ENCODE results near the gene IRF1. TPM values are rescaled to one million over a fixed set of nuclear protein-coding genes. Genes with fewer than 3 reads are reported as not detected.

Gene IRF1
- total and polyA plus RNA-seq, 7 experiments from 2014 or later: 118 to 632 (median 174) TPM

- H3K4me3 ChIP-seq (ENCODE audit: low read length): no peak overlapping the region
- H3K27me3 Mint-ChIP-seq: no peaks in the 10 kb centered on the region
- H3K9me3 Mint-ChIP-seq: peaks cover 0 to 10% (median 0%) of the 10 kb centered on the region in 11 donors
- H3K4me1 ChIP-seq (ENCODE audit: control insufficient read depth in 2 of 2, insufficient read depth in 2 of 2, low read length in 2 of 2): peaks cover 49 to 87% of the 10 kb centered on the region in 2 donors
- DNase-seq (peak in 2 of 9 donors; percentile 3 to 23), ATAC-seq (no peak)
- no peaks in the 10 kb centered on the region for H3K27me3 ChIP-seq (ENCODE audit: control insufficient read depth in 2 of 2, insufficient read depth in 2 of 2, low read length in 2 of 2)
- H3K9me3 ChIP-seq (ENCODE audit: control insufficient read depth in 2 of 3, low read length in 3 of 3): no peaks in the 10 kb centered on the region
- peak overlapping the region in 4 of 10 donors; percentile 23 to 69 (median 58) for H3K4me3 Mint-ChIP-seq
- ChIA-PET POLR2A (interaction anchor here (1.2 to 13.1 kb wide), 15 partner anchors 8 to 61 kb away, joined by 3 to 222 read pairs (median 13); partner anchors contain the start of gene IRF1), CTCF (interaction anchor here (1.0 to 4.9 kb wide), 10 partner anchors 15 to 84 kb away, joined by 3 to 23 read pairs (median 5); partner anchors contain the start of gene IRF1)
- H3K27ac Mint-ChIP-seq: peak overlapping the region in 7 of 9 donors; percentile 46 to 97 (median 81)
- H3K27ac ChIP-seq (ENCODE audit: low read depth, low read length): peak overlapping the region; percentile 62
- peaks cover 46 to 89% (median 87%) of the 10 kb centered on the region in 7 donors for H3K4me1 Mint-ChIP-seq
- no peaks in the 10 kb centered on the region for H3K36me3 ChIP-seq (ENCODE audit: control insufficient read depth in 2 of 3, insufficient read depth in 3 of 3, low read length in 3 of 3)
- peaks cover 0 to 27% (median 5%) of the 10 kb centered on the region in 5 donors for H3K36me3 Mint-ChIP-seq
- intact Hi-C loops (cut with micrococcal nuclease): loop anchor here in 1 of 2 donors (2.0 kb wide), 2 partner anchors 16 to 18 kb away; partner anchors contain the start of gene IRF1
Observed at GRCh38 chr5:132472431-132472830, 18.1 kb downstream of the IRF1 start.

- Histone ChIP-seq H3K4me1 (ENCODE audit: control insufficient read depth in 2 of 2, insufficient read depth in 2 of 2, low read length in 2 of 2) (peaks cover 51 to 88% of the 10 kb centered on the region in 2 donors), H3K27me3 (ENCODE audit: control insufficient read depth in 2 of 2, insufficient read depth in 2 of 2, low read length in 2 of 2) (no peaks in the 10 kb centered on the region), H3K9me3 (ENCODE audit: control insufficient read depth in 2 of 3, low read length in 3 of 3) (no peaks in the 10 kb centered on the region), H3K27ac (ENCODE audit: low read depth, low read length) (peak overlapping the region; percentile 62), H3K36me3 (ENCODE audit: control insufficient read depth in 2 of 3, insufficient read depth in 3 of 3, low read length in 3 of 3) (no peaks in the 10 kb centered on the region), H3K4me3 (ENCODE audit: low read length) (peak overlapping the region; percentile 6)
- H3K9me3 Mint-ChIP-seq: peaks cover 0 to 9% (median 0%) of the 10 kb centered on the region in 11 donors
- CTCF ChIA-PET: interaction anchor here (0.6 to 4.9 kb wide), 9 partner anchors 12 to 83 kb away, joined by 3 to 23 read pairs (median 4); partner anchors contain the start of gene IRF1
- ATAC-seq: no peak
- no peaks in the 10 kb centered on the region for H3K27me3 Mint-ChIP-seq
- peak in 2 of 9 donors; percentile 4 to 32 for DNase-seq
- H3K27ac Mint-ChIP-seq: peak overlapping the region; percentile 82 to 97 (median 93)
- POLR2A ChIA-PET: interaction anchor here (1.2 to 13.1 kb wide), 14 partner anchors 8 to 61 kb away, joined by 3 to 222 read pairs (median 8); partner anchors contain the start of gene IRF1
- peaks cover 0 to 30% (median 5%) of the 10 kb centered on the region in 5 donors for H3K36me3 Mint-ChIP-seq
- peaks cover 47 to 89% (median 87%) of the 10 kb centered on the region in 7 donors for H3K4me1 Mint-ChIP-seq
- intact Hi-C loops (cut with micrococcal nuclease): loop anchor here in 1 of 2 donors (2.0 kb wide), 2 partner anchors 15 to 19 kb away; partner anchors contain the start of gene IRF1
- H3K4me3 Mint-ChIP-seq: peak overlapping the region in 9 of 10 donors; percentile 33 to 76 (median 62)
Observed at GRCh38 chr5:132471944-132472343, 18.6 kb downstream of the IRF1 start.

GRCh38 chr5:132471151-132471907, 19.2 kb downstream of the IRF1 start:
- Histone ChIP-seq H3K9me3 (ENCODE audit: control insufficient read depth in 2 of 3, low read length in 3 of 3) (no peaks in the 10 kb centered on the region), H3K4me3 (ENCODE audit: low read length) (peak overlapping the region; percentile 6), H3K36me3 (ENCODE audit: control insufficient read depth in 2 of 3, insufficient read depth in 3 of 3, low read length in 3 of 3) (no peaks in the 10 kb centered on the region), H3K27me3 (ENCODE audit: control insufficient read depth in 2 of 2, insufficient read depth in 2 of 2, low read length in 2 of 2) (no peaks in the 10 kb centered on the region), H3K27ac (ENCODE audit: low read depth, low read length) (peak overlapping the region; percentile 62), H3K4me1 (ENCODE audit: control insufficient read depth in 2 of 2, insufficient read depth in 2 of 2, low read length in 2 of 2) (peaks cover 57 to 90% of the 10 kb centered on the region in 2 donors)
- ATAC-seq (no peak), DNase-seq (peak in 3 of 9 donors; percentile 4 to 43 (median 21))
- CTCF ChIA-PET: interaction anchor here (0.6 to 4.9 kb wide), 9 partner anchors 11 to 83 kb away, joined by 3 to 23 read pairs (median 4); partner anchors contain the start of gene IRF1
- intact Hi-C loops (cut with micrococcal nuclease): no loop called here
- POLR2A ChIA-PET: interaction anchor here (1.1 to 13.1 kb wide), 15 partner anchors 8 to 85 kb away, joined by 3 to 222 read pairs (median 8); partner anchors contain the start of gene IRF1
- peaks cover 48 to 93% (median 89%) of the 10 kb centered on the region in 7 donors for H3K4me1 Mint-ChIP-seq
- H3K27ac Mint-ChIP-seq: peak overlapping the region; percentile 82 to 97 (median 93)
- H3K4me3 Mint-ChIP-seq: peak overlapping the region; percentile 38 to 76 (median 61)
- peaks cover 0 to 33% (median 5%) of the 10 kb centered on the region in 5 donors for H3K36me3 Mint-ChIP-seq
- H3K9me3 Mint-ChIP-seq: peaks cover 0 to 8% (median 0%) of the 10 kb centered on the region in 11 donors
- H3K27me3 Mint-ChIP-seq: no peaks in the 10 kb centered on the region

DNA sequence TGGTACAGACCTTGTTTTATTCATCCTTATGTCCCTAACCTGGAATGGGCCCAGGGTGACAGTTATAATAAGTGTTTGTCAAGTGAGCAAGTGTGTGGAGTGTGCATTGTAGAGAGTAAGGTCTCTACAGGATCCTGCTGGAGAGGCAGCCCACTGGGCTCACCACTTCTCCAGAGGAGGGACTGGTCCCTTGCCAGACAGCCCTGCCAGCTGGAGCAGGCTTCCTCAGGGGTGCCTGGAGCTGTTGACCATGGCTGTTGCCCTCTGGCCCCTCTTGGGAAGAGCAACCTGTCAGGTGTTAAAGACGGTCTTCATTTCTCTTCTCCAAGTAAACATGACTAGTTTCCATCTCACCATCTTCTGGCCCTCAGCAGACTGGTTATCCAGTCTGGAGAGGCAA, 20.0 kb downstream of the IRF1 start:
- Histone ChIP-seq H3K27ac (ENCODE audit: low read depth, low read length) (peak overlapping the region; percentile 62), H3K36me3 (ENCODE audit: control insufficient read depth in 2 of 3, insufficient read depth in 3 of 3, low read length in 3 of 3) (no peaks in the 10 kb centered on the region), H3K9me3 (ENCODE audit: control insufficient read depth in 2 of 3, low read length in 3 of 3) (no peaks in the 10 kb centered on the region), H3K4me3 (ENCODE audit: low read length) (no peak overlapping the region), H3K4me1 (ENCODE audit: control insufficient read depth in 2 of 2, insufficient read depth in 2 of 2, low read length in 2 of 2) (peaks cover 65 to 91% of the 10 kb centered on the region in 2 donors), H3K27me3 (ENCODE audit: control insufficient read depth in 2 of 2, insufficient read depth in 2 of 2, low read length in 2 of 2) (no peaks in the 10 kb centered on the region)
- Mint-ChIP-seq H3K36me3 (peaks cover 0 to 29% (median 5%) of the 10 kb centered on the region in 5 donors), H3K4me1 (peaks cover 51 to 94% (median 89%) of the 10 kb centered on the region in 7 donors), H3K27me3 (no peaks in the 10 kb centered on the region), H3K27ac (peak overlapping the region; percentile 82 to 97 (median 93)), H3K9me3 (peaks cover 0 to 8% (median 0%) of the 10 kb centered on the region in 11 donors), H3K4me3 (peak overlapping the region in 7 of 10 donors; percentile 36 to 63 (median 49))
- ChIA-PET POLR2A (interaction anchor here (1.1 to 13.1 kb wide), 10 partner anchors 8 to 84 kb away, joined by 4 to 222 read pairs (median 16); partner anchors contain the start of gene IRF1), CTCF (interaction anchor here (0.8 to 4.9 kb wide), 4 partner anchors 8 to 45 kb away, joined by 3 to 23 read pairs (median 3); partner anchors contain the start of gene IRF1)
- DNase-seq (peak in 1 of 9 donors; percentile 15), ATAC-seq (no peak)
- intact Hi-C loops (cut with micrococcal nuclease): no loop called here

- H3K27me3 ChIP-seq (ENCODE audit: control insufficient read depth in 2 of 2, insufficient read depth in 2 of 2, low read length in 2 of 2): no peaks in the 10 kb centered on the region
- ChIA-PET POLR2A (interaction anchor here (0.5 to 13.1 kb wide), 10 partner anchors 10 to 66 kb away, joined by 3 to 268 read pairs (median 14); partner anchors contain the start of gene IRF1), CTCF (interaction anchor here (0.8 to 4.9 kb wide), 6 partner anchors 9 to 47 kb away, joined by 3 to 23 read pairs (median 3); partner anchors contain the start of gene IRF1)
- no peak overlapping the region for H3K4me3 ChIP-seq (ENCODE audit: low read length)
- peaks cover 55 to 97% (median 92%) of the 10 kb centered on the region in 7 donors for H3K4me1 Mint-ChIP-seq
- H3K9me3 Mint-ChIP-seq: peaks cover 0 to 10% (median 0%) of the 10 kb centered on the region in 11 donors
- no peaks in the 10 kb centered on the region for H3K36me3 ChIP-seq (ENCODE audit: control insufficient read depth in 2 of 3, insufficient read depth in 3 of 3, low read length in 3 of 3)
- peaks cover 71 to 91% of the 10 kb centered on the region in 2 donors for H3K4me1 ChIP-seq (ENCODE audit: control insufficient read depth in 2 of 2, insufficient read depth in 2 of 2, low read length in 2 of 2)
- H3K4me3 Mint-ChIP-seq: peak overlapping the region in 4 of 10 donors; percentile 2 to 38 (median 10)
- H3K36me3 Mint-ChIP-seq: peaks cover 0 to 33% (median 5%) of the 10 kb centered on the region in 5 donors
- DNase-seq (peak in 1 of 9 donors; percentile 25), ATAC-seq (no peak)
- H3K27me3 Mint-ChIP-seq: no peaks in the 10 kb centered on the region
- no peaks in the 10 kb centered on the region for H3K9me3 ChIP-seq (ENCODE audit: control insufficient read depth in 2 of 3, low read length in 3 of 3)
- peak overlapping the region; percentile 69 to 97 (median 93) for H3K27ac Mint-ChIP-seq
- intact Hi-C loops (cut with micrococcal nuclease): no loop called here
- H3K27ac ChIP-seq (ENCODE audit: low read depth, low read length): peak overlapping the region; percentile 62
Observed at GRCh38 chr5:132470010-132470392, 20.6 kb downstream of the IRF1 start.

Measured in naive thymus-derived CD4-positive, alpha-beta T cell (primary cell).